Measurements from ENCODE around the gene SEMA5B.

SEMA5B gene

GRCh38 chr3:122890720-122891220 is 136.8 kb downstream of the SEMA5B start:
- DNase-seq = no peak

- DNase-seq = peak; percentile 87
Observed at GRCh38 chr3:122890077-122890719, 137.4 kb downstream of the SEMA5B start.

- no peak for DNase-seq
Observed at GRCh38 chr3:122886946-122887345, 140.6 kb downstream of the SEMA5B start.

- DNase-seq = no peak
Observed at GRCh38 chr3:122886251-122886650, 141.3 kb downstream of the SEMA5B start.

GRCh38 chr3:122882361-122882947 is 145.1 kb downstream of the SEMA5B start:
- no peak for DNase-seq

GRCh38 chr3:122880624-122881023 is 146.9 kb downstream of the SEMA5B start:
- no peak for DNase-seq

- DNase-seq = no peak
Observed at GRCh38 chr3:122880173-122880572, 147.4 kb downstream of the SEMA5B start.

- DNase-seq = no peak
Observed at GRCh38 chr3:122875547-122876127, 151.9 kb downstream of the SEMA5B start.

GRCh38 chr3:122873741-122874515 is 153.6 kb downstream of the SEMA5B start:
- DNase-seq = no peak

- no peak for DNase-seq
Observed at GRCh38 chr3:122868322-122868721, 159.2 kb downstream of the SEMA5B start.

- DNase-seq = no peak
Observed at GRCh38 chr3:122864498-122864897, 163.1 kb downstream of the SEMA5B start.

GRCh38 chr3:122862381-122862780 is 165.2 kb downstream of the SEMA5B start:
- no peak for DNase-seq
